Fibroblast of lung (primary cell): ENCODE data around the gene COL18A1.

Source experiments
- EZH2 ChIP-seq: IDR thresholded peaks from 2 replicates; pipeline ENCODE4 v1.5.1; 2012; ENCODE audit warnings: low read length, control low read depth, mild to moderate bottlenecking; ENCODE audit errors: missing control alignments
- TF ChIP-seq, protein P1 (sequence below), 2 donors: IDR thresholded peaks in 1 of 2; conservative IDR thresholded peaks in 1 of 2; 1 replicate in 1 of 2; 2 replicates in 1 of 2; pipeline ENCODE4 v1.5.1; 2011 to 2012; ENCODE audit warnings: low read length in 2 of 2, control low read depth in 1 of 2, inconsistent platforms in 1 of 2, low read depth in 1 of 2, mild to moderate bottlenecking in 1 of 2

DNA sequence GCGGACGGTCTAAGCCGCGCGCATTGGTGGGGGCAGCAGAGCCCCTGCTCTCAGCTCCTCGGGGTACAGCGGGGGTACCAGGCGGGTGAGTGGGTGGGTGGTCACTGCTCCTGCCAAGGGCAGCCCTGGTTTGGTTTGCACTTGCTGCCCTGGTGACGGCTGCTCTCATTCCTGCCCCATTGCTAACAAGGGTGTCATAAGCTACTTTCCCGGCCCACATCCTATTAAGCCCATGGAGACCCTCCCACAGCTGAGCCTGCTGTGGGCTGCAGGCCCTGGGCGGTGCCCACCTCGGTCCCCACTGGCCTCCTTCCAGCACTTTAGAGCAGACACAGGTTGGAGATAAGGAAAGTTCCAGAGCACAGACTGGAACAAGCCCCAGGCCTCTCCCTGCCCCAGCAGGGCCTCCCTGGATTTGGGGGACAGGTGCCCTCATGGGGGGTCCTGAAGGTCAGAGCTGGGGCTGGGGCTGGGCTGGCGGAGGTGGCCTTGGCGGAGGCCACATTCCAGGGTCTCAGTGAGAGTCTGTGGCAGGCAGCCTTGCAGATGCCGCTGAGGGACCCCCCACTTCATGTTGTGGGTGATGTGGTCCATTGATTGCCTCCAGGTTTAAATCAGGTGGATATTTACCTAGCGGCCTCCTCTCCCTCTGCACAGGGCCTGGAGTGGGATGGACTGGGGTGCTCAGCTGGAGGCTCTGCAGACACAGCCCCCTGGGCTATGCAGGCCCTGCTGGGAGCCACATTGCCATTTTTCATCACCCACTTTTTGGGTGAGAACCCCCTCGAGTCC lies 27.0 kb downstream of the COL18A1 start:
- TF ChIP-seq, protein P1, sequence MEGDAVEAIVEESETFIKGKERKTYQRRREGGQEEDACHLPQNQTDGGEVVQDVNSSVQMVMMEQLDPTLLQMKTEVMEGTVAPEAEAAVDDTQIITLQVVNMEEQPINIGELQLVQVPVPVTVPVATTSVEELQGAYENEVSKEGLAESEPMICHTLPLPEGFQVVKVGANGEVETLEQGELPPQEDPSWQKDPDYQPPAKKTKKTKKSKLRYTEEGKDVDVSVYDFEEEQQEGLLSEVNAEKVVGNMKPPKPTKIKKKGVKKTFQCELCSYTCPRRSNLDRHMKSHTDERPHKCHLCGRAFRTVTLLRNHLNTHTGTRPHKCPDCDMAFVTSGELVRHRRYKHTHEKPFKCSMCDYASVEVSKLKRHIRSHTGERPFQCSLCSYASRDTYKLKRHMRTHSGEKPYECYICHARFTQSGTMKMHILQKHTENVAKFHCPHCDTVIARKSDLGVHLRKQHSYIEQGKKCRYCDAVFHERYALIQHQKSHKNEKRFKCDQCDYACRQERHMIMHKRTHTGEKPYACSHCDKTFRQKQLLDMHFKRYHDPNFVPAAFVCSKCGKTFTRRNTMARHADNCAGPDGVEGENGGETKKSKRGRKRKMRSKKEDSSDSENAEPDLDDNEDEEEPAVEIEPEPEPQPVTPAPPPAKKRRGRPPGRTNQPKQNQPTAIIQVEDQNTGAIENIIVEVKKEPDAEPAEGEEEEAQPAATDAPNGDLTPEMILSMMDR (conservative IDR thresholded peaks at IDR 0.05 in 1 of 2, IDR thresholded peaks at IDR 0.05 in 1 of 2; ENCODE audit: low read depth in 1 of 2, low read length in 2 of 2), result no peak
- no peak for TF ChIP-seq EZH2
